GM23338 (cell line): Measurements from ENCODE around the gene IL21. TPM values are rescaled to one million over a fixed set of nuclear protein-coding genes. Genes with fewer than 3 reads are reported as not detected.

ENCODE experiments used
- ATAC-seq: fragments of 200-7000 bp; cut with Tn5 transposase; 3 replicates; pipeline ENCODE4 v1.9.1; 2020
- DNase-seq: peaks from one replicate; pipeline ENCODE4 v3.0.0-alpha.2; 2015; ENCODE audit warnings: low spot score
- H2AFZ ChIP-seq: fragments of 200-600 bp; sonication (generic); 2 replicates; pipeline ENCODE4 v1.8.0; 2016; ENCODE audit warnings: antibody characterized with exemption, mild to moderate bottlenecking, moderate library complexity
- H3F3A ChIP-seq: fragments of 200-600 bp; sonication (generic); replicated peaks from 2 replicates; pipeline ENCODE4 v1.8.0; 2017; ENCODE audit warnings: antibody characterized with exemption, mixed run types, low read depth
- H3K27ac ChIP-seq: fragments of 200-600 bp; sonication (generic); 2 replicates; pipeline ENCODE4 v1.6.1; 2016; ENCODE audit warnings: low read depth
- H3K27me3 ChIP-seq: fragments of 200-600 bp; sonication (generic); 2 replicates; pipeline ENCODE4 v1.8.0; 2016; ENCODE audit warnings: mild to moderate bottlenecking, mixed run types, moderate library complexity; ENCODE audit not compliant: insufficient read depth
- H3K36me3 ChIP-seq: fragments of 200-600 bp; sonication (generic); 2 replicates; pipeline ENCODE4 v1.8.0; 2016; ENCODE audit warnings: mild to moderate bottlenecking; ENCODE audit not compliant: insufficient read depth
- H3K4me1 ChIP-seq: fragments of 200-600 bp; sonication (generic); 2 replicates; pipeline ENCODE4 v1.8.0; 2016; ENCODE audit warnings: mild to moderate bottlenecking, moderate library complexity; ENCODE audit not compliant: insufficient read depth
- H3K4me2 ChIP-seq: fragments of 200-600 bp; sonication (generic); 2 replicates; pipeline ENCODE4 v1.7.1; 2017; ENCODE audit warnings: mixed run types
- H3K4me3 ChIP-seq: fragments of 200-600 bp; sonication (generic); 2 replicates; pipeline ENCODE4 v1.6.1; 2016; ENCODE audit warnings: mixed run types
- H3K79me2 ChIP-seq: fragments of 200-600 bp; sonication (generic); replicated peaks from 2 replicates; pipeline ENCODE4 v1.8.0; 2017; ENCODE audit warnings: mild to moderate bottlenecking; ENCODE audit not compliant: insufficient read depth
- H3K9me2 ChIP-seq: fragments of 200-600 bp; sonication (generic); 2 replicates; pipeline ENCODE4 v1.8.0; 2017; ENCODE audit not compliant: insufficient read depth
- H4K20me1 ChIP-seq: fragments of 200-600 bp; sonication (generic); replicated peaks from 2 replicates; pipeline ENCODE4 v1.8.0; 2017; ENCODE audit warnings: mild to moderate bottlenecking; ENCODE audit not compliant: insufficient read depth
- H3K27ac Mint-ChIP-seq: 2 replicates; pipeline ENCODE4 v1.8.0; 2020; ENCODE audit warnings: inconsistent platforms, mild to moderate bottlenecking, moderate library complexity, mixed read lengths
- H3K27me3 Mint-ChIP-seq: 3 replicates; pipeline ENCODE4 v1.8.0; 2022; ENCODE audit warnings: low read depth, mild to moderate bottlenecking, moderate library complexity, mixed read lengths, inconsistent platforms; ENCODE audit not compliant: insufficient read depth, poor library complexity
- H3K36me3 Mint-ChIP-seq: 3 replicates; pipeline ENCODE4 v1.8.0; 2021; ENCODE audit warnings: low read depth, mild to moderate bottlenecking, inconsistent platforms, moderate library complexity, mixed read lengths
- H3K4me1 Mint-ChIP-seq: 3 replicates; pipeline ENCODE4 v1.8.0; 2020; ENCODE audit warnings: mild to moderate bottlenecking, inconsistent platforms, mixed read lengths
- H3K4me3 Mint-ChIP-seq: 3 replicates; pipeline ENCODE4 v1.8.0; 2021; ENCODE audit warnings: moderate library complexity, mild to moderate bottlenecking, inconsistent platforms, mixed read lengths
- H3K9me3 Mint-ChIP-seq: 3 replicates; pipeline ENCODE4 v1.8.0; 2020; ENCODE audit warnings: moderate library complexity, mild to moderate bottlenecking, inconsistent platforms, mixed read lengths
- CREB1 ChIP-seq: fragments of 250-450 bp; sonication (Bioruptor Pico); IDR thresholded peaks from 2 replicates; pipeline ENCODE4 v1.5.0; 2020; ENCODE audit warnings: low read depth, mild to moderate bottlenecking, moderate library complexity
- CTCF ChIP-seq, 2 experiments: fragments of 200-600 bp in 1 of 2; sonication (generic) in 1 of 2; conservative IDR thresholded peaks; 2 replicates each; pipeline versions ENCODE4 v1.5.1 to v1.6.1; 2016 to 2017; ENCODE audit warnings: antibody characterized with exemption in 2 of 2, low read depth in 2 of 2, mild to moderate bottlenecking in 2 of 2, moderate library complexity in 1 of 2
- ETS1 ChIP-seq: IDR thresholded peaks from 2 replicates; pipeline ENCODE4 v1.6.1; 2016; ENCODE audit warnings: antibody characterized with exemption
- EZH2 ChIP-seq: fragments of 200-600 bp; sonication (generic); IDR thresholded peaks from one replicate; pipeline ENCODE4 v1.8.0; 2017; ENCODE audit warnings: antibody characterized with exemption, mild to moderate bottlenecking, low read depth; ENCODE audit not compliant: unreplicated experiment
- EZH2phosphoT487 ChIP-seq: fragments of 200-600 bp; sonication (generic); IDR thresholded peaks from one replicate; pipeline ENCODE4 v1.8.1; 2018; ENCODE audit warnings: antibody characterized with exemption; ENCODE audit not compliant: unreplicated experiment
- JUNB ChIP-seq: IDR thresholded peaks from one replicate; pipeline ENCODE4 v1.6.1; 2016; ENCODE audit warnings: antibody characterized with exemption; ENCODE audit not compliant: unreplicated experiment
- NANOG ChIP-seq: IDR thresholded peaks from 2 replicates; pipeline ENCODE4 v1.6.1; 2016; ENCODE audit warnings: antibody characterized with exemption, borderline replicate concordance
- POLR2AphosphoS5 ChIP-seq: IDR thresholded peaks from 2 replicates; pipeline ENCODE4 v1.6.1; 2016; ENCODE audit warnings: antibody characterized with exemption, low read depth
- REST ChIP-seq: IDR thresholded peaks from one replicate; pipeline ENCODE4 v1.6.1; 2018; ENCODE audit warnings: antibody characterized with exemption; ENCODE audit not compliant: unreplicated experiment
- STAT1 ChIP-seq: IDR thresholded peaks from one replicate; pipeline ENCODE4 v1.6.1; 2016; ENCODE audit warnings: antibody characterized with exemption; ENCODE audit not compliant: unreplicated experiment
- ZNF114 ChIP-seq: fragments of 250-450 bp; sonication (Bioruptor Pico); IDR thresholded peaks from 2 replicates; pipeline ENCODE4 v1.5.0; 2020; ENCODE audit warnings: mild to moderate bottlenecking, moderate library complexity
- polyA plus RNA-seq: library from polyadenylated mRNA; unstranded; fragments of >200 nt; fragmentation: Nextera tagmentation; extraction: Ambion mirVana; gene quantifications from 2 replicates; pipeline ENCODE4 v1.2.1, GENCODE V29; 2016
- total RNA-seq: library from RNA; depleted of rRNA; stranded (reverse); fragments of >200 nt; shearing (Covaris generic); gene quantifications from 2 replicates; pipeline ENCODE4 v1.2.3, GENCODE V29; 2014

The IL21 gene
- total and polyA plus RNA-seq, 2 experiments from 2014 or later = not detected

- TF ChIP-seq POLR2AphosphoS5 (no peak), REST (no peak), EZH2 (no peak), ETS1 (no peak), CTCF (conservative IDR thresholded peaks at IDR 0.05; ENCODE audit: low read depth in 2 of 2) (no peak), ZNF114 (CRISPR knock-in tag) (no peak), STAT1 (no peak), JUNB (no peak)
Measured at GRCh38 chr4:122635205-122635604, 14.3 kb upstream of the IL21 start (continued).

GRCh38 chr4:122633211-122633610 lies 12.3 kb upstream of the IL21 start:
- Histone ChIP-seq H3K79me2 (no peaks in the 10 kb centered on the region), H3K36me3 (no peaks in the 10 kb centered on the region), H3K9me2 (no peaks in the 10 kb centered on the region), H3K4me1 (0 out of 2 replicates have a peak, but pooled peaks cover 3% of the 10 kb centered on the region), H3F3A (no peaks in the 10 kb centered on the region), H2AFZ (no peak overlapping the region), H3K27ac (no peak overlapping the region), H4K20me1 (no peaks in the 10 kb centered on the region), H3K4me3 (no peak overlapping the region), H3K27me3 (no peaks in the 10 kb centered on the region), H3K4me2 (no peak overlapping the region)
- Mint-ChIP-seq H3K36me3 (no peaks in the 10 kb centered on the region), H3K9me3 (no peaks in the 10 kb centered on the region), H3K4me1 (peaks cover 9% of the 10 kb centered on the region), H3K4me3 (no peak overlapping the region), H3K27ac (no peak overlapping the region), H3K27me3 (no peaks in the 10 kb centered on the region)
- DNase-seq (no peak), ATAC-seq (no peak)
- TF ChIP-seq NANOG = no peak
- TF ChIP-seq EZH2phosphoT487 = no peak
- no peak for TF ChIP-seq CTCF (conservative IDR thresholded peaks at IDR 0.05; ENCODE audit: low read depth in 2 of 2)
- TF ChIP-seq CREB1 = no peak
- TF ChIP-seq JUNB = no peak
- TF ChIP-seq ETS1 = no peak
